ENCODE data around the gene BOK. TPM values are rescaled to one million over a fixed set of nuclear protein-coding genes. Genes with fewer than 3 reads are reported as not detected.
"Not testable (repeated sequence)": the region's sequence is repeated elsewhere in the genome, so short reads cannot be mapped to it uniquely, and the experiment has no call there.

The BOK gene
- total RNA-seq, 1 donor from 2014 or later: 110 TPM

- Mint-ChIP-seq H3K9me3 (ENCODE audit: unreplicated experiment) (no peaks in the 10 kb centered on the region), H3K4me3 (ENCODE audit: unreplicated experiment) (no peak overlapping the region), H3K27me3 (ENCODE audit: unreplicated experiment) (peaks cover 6% of the 10 kb centered on the region), H3K27ac (ENCODE audit: unreplicated experiment) (no peak overlapping the region), H3K4me1 (ENCODE audit: unreplicated experiment) (peaks cover 11% of the 10 kb centered on the region), H3K36me3 (ENCODE audit: low read depth, unreplicated experiment) (peaks cover 1% of the 10 kb centered on the region)
- DNase-seq (ENCODE audit: low spot score): no peak
- no peak for TF ChIP-seq CTCF (IDR thresholded peaks at IDR 0.05; ENCODE audit: unreplicated experiment)
These were observed 5.0 kb downstream of the BOK start for GRCh38 chr2:241563571-241563980.

DNA sequence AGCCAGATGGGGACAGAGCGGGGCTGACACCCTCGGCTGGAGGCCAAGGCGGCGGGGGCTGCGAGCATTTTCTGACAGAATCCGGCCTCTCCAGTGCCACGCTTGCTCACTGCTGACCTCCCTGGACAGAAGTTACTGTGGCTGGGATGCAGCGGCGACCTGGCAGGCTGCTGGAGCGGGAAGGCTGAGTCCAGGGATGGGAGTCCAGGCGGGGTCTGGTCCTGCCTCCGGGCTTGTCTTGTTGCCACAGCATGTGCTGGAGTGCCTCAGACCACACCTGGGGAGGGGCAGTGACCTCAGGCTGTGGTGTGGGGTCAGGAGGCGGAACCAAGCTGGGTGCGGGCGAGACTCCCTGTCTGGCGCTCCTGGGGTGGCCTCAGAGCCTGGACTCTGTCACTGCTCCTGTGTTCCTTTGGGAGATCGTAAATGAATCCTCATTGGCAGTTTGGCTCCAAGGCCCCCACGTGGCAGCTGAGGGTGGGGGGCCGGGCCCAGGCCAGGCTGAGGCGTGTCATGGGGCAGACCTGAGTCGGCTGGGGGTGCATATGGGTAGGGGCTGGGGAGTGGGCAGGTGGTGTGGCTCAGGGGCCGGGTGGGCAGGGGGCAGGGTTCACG lies 5.5 kb downstream of the BOK start:
- peaks cover 4% of the 10 kb centered on the region for H3K36me3 Mint-ChIP-seq (ENCODE audit: low read depth, unreplicated experiment)
- no peak overlapping the region for H3K27ac Mint-ChIP-seq (ENCODE audit: unreplicated experiment)
- no peak overlapping the region for H3K4me3 Mint-ChIP-seq (ENCODE audit: unreplicated experiment)
- DNase-seq (ENCODE audit: low spot score): no peak
- TF ChIP-seq CTCF (IDR thresholded peaks at IDR 0.05; ENCODE audit: unreplicated experiment): no peak
- no peaks in the 10 kb centered on the region for H3K9me3 Mint-ChIP-seq (ENCODE audit: unreplicated experiment)
- peaks cover 11% of the 10 kb centered on the region for H3K4me1 Mint-ChIP-seq (ENCODE audit: unreplicated experiment)
- peaks cover 6% of the 10 kb centered on the region for H3K27me3 Mint-ChIP-seq (ENCODE audit: unreplicated experiment)

- H3K4me1 Mint-ChIP-seq (ENCODE audit: unreplicated experiment): peaks cover 11% of the 10 kb centered on the region
- DNase-seq (ENCODE audit: low spot score): no peak
These were observed 6.3 kb downstream of the BOK start for GRCh38 chr2:241564596-241565410.

GRCh38 chr2:241565411-241565810 lies 6.9 kb downstream of the BOK start:
- H3K27ac Mint-ChIP-seq (ENCODE audit: unreplicated experiment): peak overlapping the region; percentile 64
- H3K27me3 Mint-ChIP-seq (ENCODE audit: unreplicated experiment): peaks cover 7% of the 10 kb centered on the region
- no peak for TF ChIP-seq CTCF (IDR thresholded peaks at IDR 0.05; ENCODE audit: unreplicated experiment)
- no peaks in the 10 kb centered on the region for H3K9me3 Mint-ChIP-seq (ENCODE audit: unreplicated experiment)
- DNase-seq (ENCODE audit: low spot score): no peak
- H3K36me3 Mint-ChIP-seq (ENCODE audit: low read depth, unreplicated experiment): peaks cover 8% of the 10 kb centered on the region
- peaks cover 5% of the 10 kb centered on the region for H3K4me1 Mint-ChIP-seq (ENCODE audit: unreplicated experiment)
- H3K4me3 Mint-ChIP-seq (ENCODE audit: unreplicated experiment): peak overlapping the region; percentile 47

More at GRCh38 chr2:241564596-241565410, 6.3 kb downstream of the BOK start:
- no peaks in the 10 kb centered on the region for H3K9me3 Mint-ChIP-seq (ENCODE audit: unreplicated experiment)
- no peak for TF ChIP-seq CTCF (IDR thresholded peaks at IDR 0.05; ENCODE audit: unreplicated experiment)
- H3K4me3 Mint-ChIP-seq (ENCODE audit: unreplicated experiment): no peak overlapping the region
- peaks cover 7% of the 10 kb centered on the region for H3K27me3 Mint-ChIP-seq (ENCODE audit: unreplicated experiment)
- no peak overlapping the region for H3K27ac Mint-ChIP-seq (ENCODE audit: unreplicated experiment)
- H3K36me3 Mint-ChIP-seq (ENCODE audit: low read depth, unreplicated experiment): peaks cover 8% of the 10 kb centered on the region

DNA sequence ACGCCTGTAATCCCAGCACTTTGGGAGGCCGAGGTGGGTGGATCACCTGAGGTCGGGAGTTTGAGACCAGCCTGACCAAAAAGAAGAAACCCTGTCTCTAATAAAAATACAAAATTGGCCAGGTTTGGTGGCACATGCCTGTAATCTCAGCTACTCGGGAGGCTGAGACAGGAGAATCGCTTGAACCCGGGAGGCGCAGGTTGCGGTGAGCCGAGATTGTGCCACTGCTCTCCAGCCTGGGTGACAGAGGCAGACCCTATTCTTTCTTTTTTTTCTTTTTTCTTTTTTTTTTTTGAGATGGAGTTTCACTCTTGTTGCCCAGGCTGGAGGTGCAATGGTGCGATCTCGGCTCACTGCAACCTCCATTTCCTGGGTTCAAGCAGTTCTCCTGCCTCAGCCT lies 7.5 kb downstream of the BOK start:
- H3K4me1 Mint-ChIP-seq (ENCODE audit: unreplicated experiment); H3K9me3 Mint-ChIP-seq (ENCODE audit: unreplicated experiment); H3K36me3 Mint-ChIP-seq (ENCODE audit: low read depth, unreplicated experiment); DNase-seq (ENCODE audit: low spot score); H3K27ac Mint-ChIP-seq (ENCODE audit: unreplicated experiment); H3K4me3 Mint-ChIP-seq (ENCODE audit: unreplicated experiment); H3K27me3 Mint-ChIP-seq (ENCODE audit: unreplicated experiment): not testable (repeated sequence)

Data from endothelial cell (in vitro differentiated cells).